ENCODE measurements around the gene FAM53A.
A peak's percentile ranks its signal among the peaks of the same experiment; 100 is the strongest.

FAM53A gene

DNA sequence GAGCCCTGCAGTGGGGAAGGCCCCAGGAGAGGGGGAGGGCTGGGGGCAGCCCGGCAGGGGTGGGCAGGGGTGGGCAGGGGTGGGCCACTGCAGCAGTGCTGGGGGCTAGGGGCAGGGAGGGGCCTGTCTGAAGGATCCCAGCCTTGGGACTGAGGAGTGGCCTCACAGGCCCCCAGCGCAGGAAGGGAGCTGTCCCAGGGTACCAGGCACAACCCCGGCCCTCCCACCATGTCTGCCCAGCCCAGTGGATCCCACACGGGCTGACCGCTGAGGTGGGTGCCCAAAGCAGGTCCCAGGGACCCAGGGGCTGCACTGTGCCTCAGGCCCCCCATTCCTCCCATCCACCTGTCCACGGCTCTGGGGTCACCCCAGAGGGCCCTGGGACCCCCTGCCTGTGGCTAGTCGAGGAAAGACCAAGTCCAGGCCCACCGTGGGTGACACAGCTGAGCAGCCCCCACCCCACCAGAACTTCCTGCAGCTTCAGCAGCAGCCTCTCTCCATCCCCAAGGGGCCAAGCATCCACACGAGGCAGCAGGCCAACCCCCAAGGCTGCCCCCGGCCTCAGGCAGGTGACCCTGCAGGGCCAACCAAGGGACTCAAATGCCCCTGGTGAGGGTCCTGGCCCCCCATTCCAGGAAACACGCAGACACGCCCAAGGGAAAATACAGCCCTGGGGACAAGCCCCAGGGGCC lies 46.4 kb downstream of the FAM53A start:
- no peak for DNase-seq

DNA sequence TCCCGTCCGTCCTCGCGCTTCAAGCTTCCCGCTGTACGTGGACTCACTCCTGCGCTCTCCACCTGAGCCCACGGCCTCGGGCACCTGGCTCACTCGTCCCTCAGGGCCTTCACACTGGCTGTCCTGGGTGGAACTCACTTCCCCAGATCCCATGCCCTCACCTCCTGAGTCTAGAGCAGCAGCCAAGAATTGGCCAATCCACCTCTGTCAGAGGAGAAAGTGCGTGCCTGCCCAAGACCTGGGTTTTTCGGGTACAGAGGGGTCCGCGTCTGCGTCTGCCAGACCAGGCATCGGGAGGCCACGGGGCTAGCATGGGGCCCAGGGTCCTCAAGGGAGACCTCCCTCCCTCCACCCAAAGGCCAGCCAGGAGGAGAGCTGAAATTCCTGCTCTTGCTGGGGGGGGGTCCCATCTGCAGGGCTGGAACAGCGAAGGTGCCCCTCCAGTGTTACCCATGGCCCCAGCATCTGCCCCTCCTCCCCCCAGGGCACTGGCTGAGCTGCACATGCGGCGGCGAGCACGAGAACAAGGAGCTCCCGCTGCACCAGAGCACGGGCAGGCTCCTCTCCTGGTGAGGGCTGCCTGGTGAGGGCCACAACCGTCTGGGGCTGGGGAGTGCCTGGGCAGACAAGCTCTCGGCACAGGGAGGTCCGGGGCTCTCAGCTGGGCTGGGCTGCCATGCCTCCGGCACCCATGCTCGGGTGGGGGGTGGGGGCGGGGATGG lies 47.5 kb downstream of the FAM53A start:
- no peak for DNase-seq

DNA sequence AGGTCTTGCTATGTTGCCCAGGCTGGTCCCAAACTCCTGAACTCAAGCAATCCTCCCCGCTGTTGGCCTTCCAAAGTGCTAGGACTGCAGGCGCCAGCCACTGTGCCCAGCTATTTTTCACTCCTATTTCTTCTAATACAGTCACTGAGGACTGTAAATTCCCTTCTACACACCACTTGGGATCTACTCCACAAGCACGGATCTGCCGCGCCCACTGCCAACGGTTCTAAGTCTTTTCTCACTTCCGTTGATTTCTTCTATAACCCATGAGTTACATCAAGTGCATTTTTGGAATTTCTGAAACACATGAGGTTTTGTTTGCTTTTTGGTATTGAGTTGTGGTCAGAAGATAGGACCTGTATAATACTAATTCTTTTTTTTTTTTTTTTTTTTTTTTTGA lies 48.6 kb downstream of the FAM53A start:
- DNase-seq = no peak

DNA sequence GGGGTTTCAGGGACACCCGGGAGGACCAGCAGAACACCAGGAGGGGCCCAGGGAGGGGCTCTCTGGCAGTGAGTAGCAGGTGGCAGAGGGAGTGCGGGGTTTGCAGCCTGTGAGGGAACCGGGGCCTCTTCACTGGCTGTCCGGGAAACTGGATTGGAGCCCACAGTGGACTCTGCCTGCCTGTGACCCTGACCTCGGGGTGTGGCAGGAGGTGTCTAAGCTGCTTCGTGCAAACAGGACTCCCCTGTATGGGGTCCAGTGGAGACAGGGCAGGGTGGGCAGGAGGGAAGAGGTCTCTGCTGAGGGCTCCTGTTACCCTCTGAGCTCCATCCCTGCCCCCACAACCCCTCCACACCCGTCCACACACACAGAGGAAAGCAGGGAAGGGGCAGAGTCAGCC lies 50.1 kb downstream of the FAM53A start:
- DNase-seq = no peak

DNA sequence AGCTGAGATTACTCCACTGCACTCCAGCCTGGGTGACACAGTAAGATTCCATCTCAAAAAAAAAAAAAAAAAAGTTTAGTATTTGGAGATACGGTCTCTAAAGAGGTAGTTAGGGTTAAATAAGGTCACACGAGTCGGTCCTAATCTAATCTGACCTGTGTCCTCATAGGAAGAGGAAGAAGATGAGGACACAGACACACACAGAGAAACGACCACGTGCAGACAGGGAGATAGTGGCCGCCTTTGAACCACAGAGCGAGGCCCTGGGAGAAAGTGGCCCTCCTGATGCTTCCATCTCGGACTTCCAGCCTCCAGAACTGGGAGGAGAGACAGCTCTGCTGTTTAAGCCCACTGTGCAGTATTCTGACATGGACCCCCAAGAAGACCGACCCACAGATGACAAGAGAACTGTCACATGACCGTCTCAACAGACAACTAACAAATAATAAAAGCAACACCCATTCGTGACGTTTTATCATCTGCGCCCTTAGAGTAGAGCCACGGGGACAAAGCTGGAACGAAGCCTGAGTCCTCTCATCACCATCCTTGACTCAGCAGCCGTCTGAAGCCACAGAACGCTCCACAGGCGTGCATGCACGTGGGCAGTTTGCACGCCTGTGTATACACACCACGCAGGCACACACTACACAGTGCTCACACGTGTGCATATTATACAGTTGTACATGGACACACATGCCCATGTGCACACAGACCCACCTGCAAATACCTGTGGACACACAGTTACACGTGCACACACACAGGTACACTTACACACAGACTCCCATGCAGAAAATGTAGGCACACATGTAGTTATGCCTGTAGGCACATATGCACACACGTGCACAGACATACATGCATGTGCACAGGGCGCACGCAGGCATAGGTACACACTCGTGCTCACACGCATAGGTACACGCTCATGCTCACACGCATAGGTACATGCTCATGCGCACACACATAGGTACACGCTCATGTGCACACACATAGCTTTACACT lies 51.7 kb downstream of the FAM53A start:
- no peak for DNase-seq

DNA sequence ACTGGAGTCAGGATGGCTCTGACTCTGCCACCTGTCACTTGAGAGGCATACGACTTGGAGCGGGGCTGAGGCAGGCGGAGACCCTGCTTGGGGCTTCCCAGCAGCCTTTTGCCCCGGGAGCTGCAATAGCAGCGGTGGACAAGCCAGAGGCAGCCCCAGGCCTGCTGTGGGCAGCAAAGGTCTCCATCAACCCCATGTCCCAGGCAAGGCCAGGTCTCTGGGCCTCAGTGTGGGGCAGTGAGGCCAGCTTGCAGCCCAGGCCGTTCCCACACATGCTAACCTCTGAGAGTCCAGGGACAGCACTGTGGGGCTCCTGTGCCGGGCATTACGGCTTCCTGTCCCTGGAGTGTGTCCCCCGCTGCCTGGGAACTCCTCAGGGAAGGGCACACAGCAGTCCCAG lies 53.0 kb downstream of the FAM53A start:
- no peak for DNase-seq

DNA sequence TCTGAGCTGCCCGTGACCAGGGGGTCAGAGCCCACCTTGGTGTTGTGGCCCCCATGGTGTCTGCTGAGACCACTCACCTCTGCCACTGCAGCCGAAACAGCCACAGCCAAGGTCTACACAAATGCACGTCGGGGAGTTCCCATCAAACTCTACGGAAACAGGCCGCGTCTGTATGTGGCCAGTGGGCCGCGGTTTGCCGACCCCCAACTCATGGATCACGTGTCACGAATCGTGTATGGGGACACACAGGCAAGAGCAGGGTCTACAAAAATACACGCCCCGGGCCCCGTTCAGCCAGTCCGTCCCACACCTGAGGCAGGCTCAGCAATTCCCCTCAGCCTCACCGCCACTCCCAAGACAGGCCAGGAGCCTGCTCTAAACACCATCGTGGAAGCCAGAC lies 53.8 kb downstream of the FAM53A start:
- no peak for DNase-seq

DNA sequence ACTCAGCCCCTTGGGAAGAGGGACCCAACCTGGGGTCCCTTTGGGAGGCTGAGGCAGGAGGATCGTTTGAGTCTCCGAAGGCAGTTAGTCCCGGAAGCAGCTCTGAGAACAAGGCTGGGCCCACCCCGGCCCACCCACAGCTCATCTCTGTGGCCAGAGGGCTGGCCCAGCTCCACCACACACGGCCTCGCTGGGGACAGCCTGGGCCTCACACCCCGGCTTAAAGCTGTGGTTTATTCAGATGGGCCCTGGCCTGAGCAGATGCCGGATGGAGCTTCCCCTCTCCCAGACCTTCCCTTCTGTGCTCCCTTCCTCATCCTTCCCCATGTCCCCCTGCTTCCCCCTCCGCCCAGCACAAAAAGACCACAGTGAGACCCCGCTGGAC lies 54.4 kb downstream of the FAM53A start:
- no peak for DNase-seq

DNA sequence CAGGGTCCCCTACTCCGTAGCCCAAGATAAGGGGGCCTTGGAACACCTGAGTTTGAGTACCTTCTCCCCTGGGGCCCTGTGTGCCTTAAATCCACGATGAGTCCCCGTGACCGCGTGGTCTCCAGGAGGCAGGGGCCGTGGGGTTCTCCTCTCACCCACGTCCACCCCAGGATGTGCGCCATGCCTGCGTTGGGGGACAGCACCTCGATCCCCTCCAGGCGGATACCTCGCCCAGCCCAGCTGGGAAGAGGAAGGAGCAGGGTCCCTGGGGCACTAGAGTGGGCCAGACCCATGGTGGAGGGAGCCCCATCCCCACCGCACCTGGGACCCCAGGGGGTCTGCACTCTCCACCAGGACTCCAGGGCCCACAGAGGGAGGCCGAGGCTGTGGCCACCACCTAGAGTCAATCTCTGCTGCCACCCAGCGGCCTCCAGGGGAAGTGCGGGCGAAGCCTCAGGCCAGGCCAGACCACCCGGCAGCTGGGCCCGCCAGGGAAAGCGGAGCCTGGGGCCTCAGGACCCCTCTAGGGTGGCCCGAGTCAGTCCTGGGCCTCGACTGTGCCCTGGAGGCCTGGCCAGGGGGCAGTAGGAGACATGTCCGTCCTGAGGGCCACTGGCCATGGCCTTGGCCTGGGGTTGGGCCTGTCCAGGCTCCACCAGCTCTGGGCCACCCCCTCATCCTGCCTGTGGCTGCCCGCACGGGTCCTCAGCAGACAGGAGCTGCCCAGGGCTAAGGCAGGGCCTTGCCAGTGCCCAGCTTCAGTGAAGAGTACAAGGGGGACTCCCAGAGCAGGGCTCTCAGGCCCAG lies 55.0 kb downstream of the FAM53A start:
- DNase-seq = peak; percentile 15 to 24

DNA sequence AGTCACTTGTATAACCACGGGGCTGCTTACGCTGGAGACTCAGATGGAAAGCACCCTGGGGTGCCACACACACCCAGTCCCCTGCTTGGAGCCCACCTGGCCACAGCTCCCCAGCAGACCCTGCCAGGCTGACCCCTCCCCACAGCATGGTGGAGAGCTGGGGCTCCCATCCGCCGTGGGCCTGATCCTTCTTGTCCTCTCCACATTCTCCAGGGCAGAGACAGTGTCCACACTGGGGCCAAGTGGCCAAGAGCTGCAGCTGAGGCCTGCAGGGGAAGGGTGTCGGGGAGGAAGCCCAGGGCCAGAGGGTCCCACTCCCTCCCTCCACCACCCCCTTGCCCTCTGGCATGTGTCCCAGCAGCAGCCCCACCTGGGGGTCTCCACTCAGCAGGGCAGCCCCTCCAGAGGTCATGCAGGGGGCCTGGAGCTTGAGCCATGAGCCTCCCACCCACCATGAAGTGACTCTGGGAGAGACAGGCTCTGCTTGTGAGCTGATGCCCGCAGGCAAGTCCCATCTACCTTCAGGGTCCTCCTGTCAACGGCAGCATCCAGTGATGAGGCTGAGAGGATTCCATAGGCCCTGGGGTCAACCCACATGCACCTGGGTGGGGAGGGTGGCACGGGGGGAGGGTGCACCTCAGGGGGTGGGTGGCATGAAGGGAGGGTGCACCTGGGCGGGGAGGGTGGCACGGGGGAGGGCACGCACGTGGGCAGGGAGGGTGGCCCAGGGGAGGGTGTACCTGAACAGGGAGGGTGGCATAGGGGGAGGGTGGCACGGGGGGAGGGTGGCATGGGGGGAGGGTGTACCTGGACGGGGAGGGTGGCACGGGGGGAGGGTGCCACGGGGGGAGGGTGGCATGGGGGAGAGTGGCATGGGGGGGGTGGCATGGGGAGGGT lies 56.4 kb downstream of the FAM53A start:
- DNase-seq = no peak

DNA sequence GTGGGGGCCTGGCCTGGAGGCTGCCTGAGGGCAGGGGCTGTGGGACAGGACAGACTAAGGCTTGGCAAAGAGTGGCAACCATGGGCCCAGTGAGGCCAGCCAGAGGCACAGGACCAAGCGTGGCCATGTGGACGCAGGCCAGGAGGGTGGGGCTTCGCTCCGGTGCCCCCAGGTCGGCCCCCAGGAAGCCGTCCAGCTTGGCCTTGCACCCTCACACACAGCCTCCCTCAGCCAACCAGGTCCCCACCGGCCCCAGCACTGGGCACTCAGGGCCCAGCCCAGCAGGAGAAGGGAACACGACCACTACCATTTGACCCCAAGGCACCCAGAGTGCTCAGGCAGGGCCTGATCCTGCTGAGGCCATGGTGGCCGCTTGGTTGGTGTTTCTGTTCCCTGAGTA lies 57.2 kb downstream of the FAM53A start:
- no peak for DNase-seq

DNA sequence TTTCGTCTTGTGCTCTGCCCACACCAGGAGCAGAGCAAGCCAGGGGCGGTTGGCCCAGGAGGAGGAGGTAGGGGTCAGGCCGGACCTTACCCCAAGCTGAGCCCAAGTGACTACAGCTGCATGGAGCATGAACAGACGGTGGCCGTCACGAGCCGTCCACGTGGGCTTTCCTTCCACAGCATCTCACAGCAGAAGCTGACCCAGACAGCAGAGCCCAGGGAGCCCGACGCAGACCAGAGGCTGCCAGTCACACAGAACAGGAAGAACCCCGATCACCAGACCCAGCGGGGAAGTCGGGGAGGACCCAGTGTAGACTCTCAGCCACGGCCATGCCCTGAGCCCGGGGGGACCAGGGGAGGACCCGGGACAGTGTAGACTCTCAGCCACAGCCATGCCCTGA lies 58.0 kb downstream of the FAM53A start:
- DNase-seq = no peak

DNA sequence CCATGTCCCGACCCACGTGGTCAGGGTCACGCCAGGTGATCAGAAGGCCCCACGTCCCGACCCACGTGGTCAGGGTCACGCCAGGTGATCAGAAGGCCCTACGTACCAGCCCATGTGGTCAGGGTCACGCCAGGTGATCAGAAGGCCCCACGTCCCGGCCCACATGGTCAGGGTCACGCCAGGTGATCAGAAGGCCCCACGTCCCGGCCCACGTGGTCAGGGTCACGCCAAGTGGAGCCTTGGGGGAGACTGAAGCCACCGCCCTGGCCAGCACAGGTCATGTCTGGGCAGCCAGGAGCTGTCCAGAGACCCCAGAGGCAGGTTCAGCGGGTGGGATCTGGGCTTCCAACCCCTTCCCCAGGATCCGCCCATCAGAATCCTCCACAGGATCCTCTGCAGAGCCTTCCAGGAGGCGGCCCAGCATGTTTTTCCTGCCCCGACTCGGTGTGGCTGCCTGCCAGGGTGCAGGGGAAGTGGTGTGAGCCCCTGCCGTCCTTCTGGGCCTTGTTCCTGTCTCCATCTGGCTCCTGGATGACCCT lies 58.4 kb downstream of the FAM53A start:
- DNase-seq = no peak

DNA sequence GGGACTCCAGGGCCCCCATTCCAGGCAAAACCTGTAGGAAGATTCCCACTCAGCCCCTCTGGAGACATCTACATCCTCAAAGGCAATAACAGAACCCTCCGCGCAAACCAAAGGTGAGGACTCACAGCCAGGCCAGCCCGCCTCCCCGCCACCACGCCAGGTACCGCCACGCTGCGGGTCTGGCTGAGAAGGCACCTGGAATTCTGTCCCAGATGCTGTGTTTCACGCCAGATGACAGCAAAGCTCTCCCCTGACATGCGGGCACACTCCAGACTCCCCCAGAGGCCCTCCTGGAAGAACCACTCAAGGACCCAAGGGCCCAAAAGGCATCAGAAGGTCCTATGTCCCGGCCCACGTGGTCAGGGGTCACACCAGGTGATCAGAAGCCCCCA lies 59.6 kb downstream of the FAM53A start:
- DNase-seq = no peak

DNA sequence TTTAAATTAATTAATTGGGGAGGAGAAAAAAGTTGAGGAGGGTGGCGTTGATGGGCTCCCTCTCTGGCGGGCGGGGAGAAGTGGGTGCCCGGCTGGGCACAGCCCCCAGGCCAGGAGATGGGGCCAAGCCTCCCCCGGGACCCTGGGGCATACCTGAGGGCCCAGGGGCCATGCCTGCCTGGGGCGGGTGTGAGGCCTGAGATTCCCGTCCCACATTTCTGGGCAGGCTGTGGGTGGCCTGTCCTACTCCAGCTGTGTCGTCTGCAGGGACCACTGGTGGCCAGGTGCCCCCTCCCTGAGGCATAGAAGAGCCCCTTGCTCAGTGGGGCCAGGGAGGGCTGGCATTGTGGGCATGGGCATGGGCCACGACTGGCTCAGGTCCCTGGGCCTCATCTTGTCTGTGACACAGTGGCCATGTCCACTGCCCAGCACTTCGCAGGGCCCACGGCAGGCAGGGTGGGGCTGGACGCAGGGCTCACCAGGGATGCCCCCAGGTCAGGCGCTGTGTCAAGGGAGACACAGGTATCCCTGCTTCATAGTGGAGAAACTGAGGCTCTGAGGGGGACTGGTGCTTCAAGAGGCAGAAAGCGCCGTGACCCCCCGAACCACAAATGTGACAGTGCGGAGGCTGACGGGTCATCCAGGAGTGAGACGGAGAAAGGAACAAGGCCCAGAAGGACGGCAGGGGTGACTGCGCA lies 60.1 kb downstream of the FAM53A start:
- DNase-seq = no peak

DNA sequence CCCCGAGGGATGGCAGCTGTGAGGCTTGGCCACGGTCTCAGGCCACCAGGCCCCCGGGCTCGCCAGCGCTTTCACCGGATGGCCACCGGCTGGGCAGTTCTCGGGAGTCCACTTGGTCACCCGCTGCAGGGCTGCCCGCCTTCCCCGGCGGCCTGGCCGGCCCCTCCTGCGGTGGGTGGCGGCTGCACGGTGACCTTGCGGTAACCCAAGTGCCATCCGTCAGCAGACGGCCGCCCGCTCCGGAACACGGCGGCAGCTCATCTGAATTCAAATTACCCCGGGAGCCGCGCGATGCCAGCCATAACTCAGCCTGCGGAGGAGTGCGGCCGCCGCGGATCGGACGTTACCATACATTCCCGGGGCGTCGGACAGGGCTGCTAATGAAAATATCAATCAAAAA lies 60.7 kb downstream of the FAM53A start:
- DNase-seq = no peak

DNA sequence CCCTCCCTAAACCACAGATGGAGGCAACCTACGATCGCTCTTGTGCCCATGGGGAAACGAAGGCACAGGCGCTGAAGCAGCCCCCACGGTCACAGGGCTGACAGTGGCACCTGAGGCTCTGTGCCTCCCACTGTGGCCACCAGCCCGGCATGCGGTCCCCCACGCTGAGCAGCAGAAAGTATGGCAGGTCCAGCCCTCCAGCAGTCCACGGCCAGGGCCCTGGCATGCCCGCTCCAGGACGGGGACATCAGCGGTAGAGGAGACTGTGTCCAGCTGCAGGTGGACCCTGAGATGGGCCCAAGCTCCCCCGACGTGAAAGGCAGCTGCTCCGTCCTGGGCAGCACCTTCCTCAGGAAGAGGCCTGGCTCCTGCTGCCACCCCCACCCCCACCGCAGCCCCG lies 61.2 kb downstream of the FAM53A start:
- DNase-seq = no peak

DNA sequence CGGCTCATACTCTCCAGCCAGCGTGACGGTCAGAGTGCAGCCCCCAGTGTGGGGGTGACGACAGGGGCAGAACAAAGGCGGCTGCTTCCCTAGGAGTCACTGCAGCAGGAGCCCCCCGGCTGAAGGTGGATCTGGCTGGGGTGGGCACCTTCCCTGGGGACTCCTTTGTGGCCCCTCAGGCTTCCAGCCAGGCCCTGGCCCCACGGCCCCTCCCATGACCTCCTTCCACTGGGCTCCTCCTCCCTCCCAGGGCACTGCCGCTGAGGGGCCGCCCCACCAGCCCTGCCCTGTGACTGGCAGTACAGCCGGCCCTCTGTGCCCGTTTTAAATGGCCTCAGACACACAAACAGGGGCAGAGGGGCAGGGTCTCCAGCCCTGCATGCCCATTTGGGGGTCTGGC lies 61.9 kb downstream of the FAM53A start:
- DNase-seq = no peak

DNA sequence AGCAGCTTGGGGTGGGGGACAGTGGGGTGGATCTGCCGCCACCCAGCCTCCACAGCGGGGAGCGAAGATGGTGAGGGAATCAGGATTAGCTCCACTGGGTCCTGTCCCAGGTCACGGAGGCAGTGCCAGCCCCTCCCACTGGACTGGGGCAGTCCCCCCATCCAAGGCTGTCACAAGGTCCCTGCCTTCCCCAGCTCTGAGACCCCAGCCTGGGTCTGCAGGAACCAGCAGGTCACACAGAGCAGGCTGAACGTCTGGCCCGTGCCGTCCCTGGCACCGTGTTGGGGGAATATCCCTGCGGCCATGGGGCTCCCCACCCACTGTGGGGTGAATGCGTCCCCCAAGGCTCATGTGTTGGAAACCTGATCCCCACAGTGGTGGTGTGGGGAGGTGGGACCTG lies 62.6 kb downstream of the FAM53A start:
- DNase-seq = no peak

DNA sequence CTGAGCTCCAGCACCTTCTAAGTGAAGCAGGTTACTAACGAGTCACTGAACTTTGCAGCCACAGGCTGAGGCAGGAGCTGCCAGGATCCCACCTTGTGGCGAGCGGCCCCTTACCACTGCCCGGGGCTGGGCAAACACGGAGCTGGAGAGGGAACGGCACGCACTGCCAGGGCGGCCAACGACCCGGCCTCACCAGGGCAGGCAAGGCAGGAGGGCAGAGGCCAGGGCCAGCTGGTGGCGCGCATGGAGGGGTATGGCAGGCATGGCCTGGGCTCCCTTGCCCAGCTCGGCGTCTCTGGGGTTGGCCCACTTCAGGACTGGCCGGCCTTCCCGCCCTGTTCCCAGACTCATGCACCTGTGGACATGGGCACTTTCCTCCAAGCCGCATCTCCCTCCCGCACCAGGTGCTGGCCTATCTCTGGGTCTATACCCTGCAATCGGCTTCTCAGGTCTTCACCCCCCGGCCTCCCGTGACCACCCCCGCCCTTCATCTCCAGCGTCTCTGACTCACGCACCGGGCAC lies 64.9 kb downstream of the FAM53A start:
- no peak for DNase-seq

DNA sequence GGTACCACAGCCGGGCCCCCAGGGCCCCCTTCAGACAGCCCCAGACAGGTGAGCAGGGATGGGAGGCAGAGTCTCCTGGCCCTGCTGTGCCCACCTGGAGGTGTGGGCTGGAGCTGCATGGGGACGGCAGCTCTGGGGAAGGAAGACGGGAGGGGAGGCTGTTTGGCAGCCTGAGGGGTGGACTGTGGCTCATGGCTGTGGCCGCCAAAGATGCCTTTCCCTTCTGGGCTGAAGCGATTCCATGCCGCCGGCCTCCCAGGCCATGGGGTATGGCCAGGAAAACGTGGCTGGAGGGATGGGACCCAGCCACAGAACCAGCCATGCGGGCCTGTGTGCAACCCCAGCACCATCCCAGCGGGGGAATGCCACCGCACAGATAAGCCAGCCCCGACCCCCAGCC lies 65.7 kb downstream of the FAM53A start:
- no peak for DNase-seq

Data from Kasumi-1 (cell line).